SH-SY5Y (cell line): ENCODE data around the gene RNF8.

Experiments used
- GATA2 ChIP-seq: IDR thresholded peaks from 2 replicates; pipeline ENCODE4 v1.6.1; 2011; ENCODE audit warnings: mild to moderate bottlenecking, low read depth, low read length
- GATA3 ChIP-seq: IDR thresholded peaks from 2 replicates; pipeline ENCODE4 v1.6.1; 2011; ENCODE audit warnings: low read depth, mild to moderate bottlenecking, low read length, moderate library complexity

GRCh38 chr6:37310966-37311365 lies 42.8 kb upstream of the RNF8 start:
- TF ChIP-seq GATA3 (no peak), GATA2 (no peak)
